HepG2 (cell line): ENCODE measurements around the gene CYP4X1.

Source experiments
- CTCF ChIP-seq: sonication (generic); formaldehyde crosslinking; IDR thresholded peaks from 2 replicates; pipeline ENCODE4 v1.5.0; 2020; ENCODE audit warnings: mild to moderate bottlenecking, missing genetic modification reagents, moderate library complexity
- EP300 ChIP-seq, 3 experiments: sonication (generic) in 1 of 3; formaldehyde crosslinking in 1 of 3; IDR thresholded peaks; 2 replicates each; pipeline versions ENCODE4 v1.5.1 to v1.6.1; 2011 to 2020; ENCODE audit warnings: low read depth in 2 of 3, low read length in 2 of 3, borderline replicate concordance in 1 of 3, improper control_type of control experiment in 1 of 3, mild to moderate bottlenecking in 1 of 3, missing genetic modification reagents in 1 of 3, moderate library complexity in 1 of 3
- RBM39 ChIP-seq: fragments of 200-400 bp; formaldehyde crosslinking; IDR thresholded peaks from one replicate; pipeline ENCODE4 v1.6.1; 2018; ENCODE audit warnings: antibody characterized with exemption, mild to moderate bottlenecking, low read depth, low read length; ENCODE audit not compliant: poor library complexity, severe bottlenecking
- SP2 ChIP-seq: sonication (generic); formaldehyde crosslinking; IDR thresholded peaks from 2 replicates; pipeline ENCODE4 v1.5.1; 2020; ENCODE audit warnings: mild to moderate bottlenecking, missing genetic modification reagents
- TARDBP ChIP-seq: sonication (generic); formaldehyde crosslinking; IDR thresholded peaks from 2 replicates; pipeline ENCODE4 v1.8.0; 2022; ENCODE audit warnings: mild to moderate bottlenecking, missing genetic modification reagents
- ZNF24 ChIP-seq: fragments of 450-650 bp; IDR thresholded peaks from 2 replicates; pipeline ENCODE4 v1.6.1; 2017; ENCODE audit warnings: antibody characterized with exemption, mild to moderate bottlenecking
- ZNF609 ChIP-seq: sonication (generic); formaldehyde crosslinking; IDR thresholded peaks from 2 replicates; pipeline ENCODE4 v1.4.0; 2020; ENCODE audit warnings: mild to moderate bottlenecking, missing genetic modification reagents, borderline replicate concordance
- ZNF737 ChIP-seq: sonication (generic); formaldehyde crosslinking; IDR thresholded peaks from 2 replicates; pipeline ENCODE4 v1.5.0; 2020; ENCODE audit warnings: missing genetic modification reagents, mild to moderate bottlenecking, borderline replicate concordance
- ZNF768 ChIP-seq: sonication (generic); formaldehyde crosslinking; IDR thresholded peaks from 2 replicates; pipeline ENCODE4 v1.4.0; 2020; ENCODE audit warnings: missing genetic modification reagents
- ZSCAN29 ChIP-seq: sonication (generic); formaldehyde crosslinking; conservative IDR thresholded peaks from 2 replicates; pipeline ENCODE4 v1.4.0; 2020; ENCODE audit warnings: mild to moderate bottlenecking, missing genetic modification reagents

GRCh38 chr1:47023268-47024140, at the start of gene CYP4X1:
- no peak for TF ChIP-seq ZSCAN29 (CRISPR knock-in tag)
- no peak for TF ChIP-seq SP2 (CRISPR knock-in tag)
- no peak for TF ChIP-seq ZNF737 (CRISPR knock-in tag)
- TF ChIP-seq ZNF24 = no peak
- no peak for TF ChIP-seq ZNF609 (CRISPR knock-in tag)
- no peak for TF ChIP-seq RBM39
- no peak for TF ChIP-seq ZNF768 (CRISPR knock-in tag)
- no peak for TF ChIP-seq CTCF
- no peak for TF ChIP-seq EP300 (IDR thresholded peaks at IDR 0.05; ENCODE audit: low read depth in 2 of 2, low read length in 2 of 2)
- TF ChIP-seq EP300 (CRISPR knock-in tag; IDR thresholded peaks at IDR 0.05; ENCODE audit: borderline replicate concordance) = no peak
- no peak for TF ChIP-seq TARDBP
